GM21528 (cell line): ENCODE measurements around the gene NR2F1-AS1.

Experiments
- ATAC-seq: cut with Tn5 transposase; IDR thresholded peaks from one replicate; pipeline ENCODE4 v1.9.1; 2021; ENCODE audit warnings: mild to moderate bottlenecking, moderate library complexity; ENCODE audit not compliant: unreplicated experiment, low FRiP score

The NR2F1-AS1 gene

GRCh38 chr5:93580927-93581445 is at the start of gene NR2F1-AS1:
Gene NR2F1-AS1, minus strand, starts transcription at chr5:93581219.
- peak; percentile 39 for ATAC-seq

- no peak for ATAC-seq
Measured at GRCh38 chr5:93626801-93627200, 45.8 kb upstream of the NR2F1-AS1 start.

- ATAC-seq = no peak
Measured at GRCh38 chr5:93623153-93623552, 42.1 kb upstream of the NR2F1-AS1 start.

GRCh38 chr5:93622240-93622885 is 41.3 kb upstream of the NR2F1-AS1 start:
- no peak for ATAC-seq

- ATAC-seq = no peak
Measured at GRCh38 chr5:93621327-93621798, 40.3 kb upstream of the NR2F1-AS1 start.

- peak; percentile 99 for ATAC-seq
Measured at GRCh38 chr5:93620487-93621326, 39.7 kb upstream of the NR2F1-AS1 start.

- no peak for ATAC-seq
Measured at GRCh38 chr5:93616538-93617174, 35.6 kb upstream of the NR2F1-AS1 start.

GRCh38 chr5:93612855-93613243 is 31.8 kb upstream of the NR2F1-AS1 start:
- ATAC-seq = no peak

- no peak for ATAC-seq
Measured at GRCh38 chr5:93611976-93612854, 31.2 kb upstream of the NR2F1-AS1 start.

GRCh38 chr5:93611273-93611975 is 30.4 kb upstream of the NR2F1-AS1 start:
- no peak for ATAC-seq

GRCh38 chr5:93610581-93611272 is 29.7 kb upstream of the NR2F1-AS1 start:
- ATAC-seq = no peak

GRCh38 chr5:93609762-93610161 is 28.7 kb upstream of the NR2F1-AS1 start:
- ATAC-seq = no peak

GRCh38 chr5:93608855-93609254 is 27.8 kb upstream of the NR2F1-AS1 start:
- no peak for ATAC-seq

GRCh38 chr5:93607367-93608258 is 26.6 kb upstream of the NR2F1-AS1 start:
- ATAC-seq = peak; percentile 88

- ATAC-seq = no peak
Measured at GRCh38 chr5:93606382-93606752, 25.3 kb upstream of the NR2F1-AS1 start.

- ATAC-seq = no peak
Measured at GRCh38 chr5:93604644-93605515, 23.9 kb upstream of the NR2F1-AS1 start.
